Suppressor macrophage treated with lipopolysaccharide for 1 hour (primary cell): ENCODE measurements around the gene CFAP251.
"Not testable (repeated sequence)": the region's sequence is repeated elsewhere in the genome, so short reads cannot be mapped to it uniquely, and the experiment has no call there.

Experiments
- DNase-seq, 3 donors: peaks; one replicate each; pipeline ENCODE4 v3.0.0-alpha.2; 2020 to 2022

The CFAP251 gene

GRCh38 chr12:121980191-121980891 is 61.9 kb downstream of the CFAP251 start:
- DNase-seq = peak; percentile 88 to 94 (median 91)

- DNase-seq = no peak
These were observed 62.5 kb downstream of the CFAP251 start for GRCh38 chr12:121980892-121981272.

GRCh38 chr12:121981456-121981855 is 63.1 kb downstream of the CFAP251 start:
- no peak for DNase-seq

GRCh38 chr12:121982950-121983349 is 64.6 kb downstream of the CFAP251 start:
- DNase-seq = no peak

GRCh38 chr12:121983536-121984210 is 65.3 kb downstream of the CFAP251 start:
- DNase-seq = peak; percentile 38 to 54 (median 39)

GRCh38 chr12:121986489-121987245 is 68.3 kb downstream of the CFAP251 start:
- peak in 2 of 3 donors; percentile 14 to 18 for DNase-seq

- not testable (repeated sequence) for DNase-seq
These were observed 70.1 kb downstream of the CFAP251 start for GRCh38 chr12:121988519-121988918.

GRCh38 chr12:121989276-121990113 is 71.1 kb downstream of the CFAP251 start:
- DNase-seq = no peak

GRCh38 chr12:121990114-121990647 is 71.8 kb downstream of the CFAP251 start:
- DNase-seq = no peak

- no peak for DNase-seq
These were observed 72.6 kb downstream of the CFAP251 start for GRCh38 chr12:121990692-121991603.

- peak; percentile 80 to 94 (median 93) for DNase-seq
These were observed 73.9 kb downstream of the CFAP251 start for GRCh38 chr12:121992059-121992879.

GRCh38 chr12:121996050-121996944 is 77.9 kb downstream of the CFAP251 start:
- no peak for DNase-seq

- DNase-seq = no peak
These were observed 78.7 kb downstream of the CFAP251 start for GRCh38 chr12:121996945-121997612.

- DNase-seq = no peak
These were observed 83.2 kb downstream of the CFAP251 start for GRCh38 chr12:122001466-122002209.

GRCh38 chr12:122003651-122004611 is 85.5 kb downstream of the CFAP251 start:
- DNase-seq = peak; percentile 55 to 68 (median 64)

GRCh38 chr12:122004633-122005071 is 86.3 kb downstream of the CFAP251 start:
- no peak for DNase-seq
